Epithelial cell of proximal tubule (primary cell): ENCODE measurements around the gene CAMTA1. TPM values are rescaled to one million over a fixed set of nuclear protein-coding genes. Genes with fewer than 3 reads are reported as not detected.

Experiments
- DNase-seq: peaks from one replicate; pipeline ENCODE4 v3.0.0-alpha.2; 2011; ENCODE audit warnings: low read depth
- H3K4me3 ChIP-seq: 2 replicates; pipeline ENCODE4 v1.5.1; 2011; ENCODE audit warnings: low read depth, mild to moderate bottlenecking, low read length
- total RNA-seq: library from RNA; depleted of rRNA; stranded (reverse); fragments of >200 nt; gene quantifications from 2 replicates; pipeline ENCODE4 v1.2.3, GENCODE V29; 2015
- TF ChIP-seq, protein P1 (sequence below): conservative IDR thresholded peaks from 2 replicates; pipeline ENCODE4 v1.5.1; 2012; ENCODE audit warnings: low read depth, mild to moderate bottlenecking, low read length

CAMTA1 gene
- total RNA-seq, 1 donor from 2014 or later, result 79.2 TPM

DNA sequence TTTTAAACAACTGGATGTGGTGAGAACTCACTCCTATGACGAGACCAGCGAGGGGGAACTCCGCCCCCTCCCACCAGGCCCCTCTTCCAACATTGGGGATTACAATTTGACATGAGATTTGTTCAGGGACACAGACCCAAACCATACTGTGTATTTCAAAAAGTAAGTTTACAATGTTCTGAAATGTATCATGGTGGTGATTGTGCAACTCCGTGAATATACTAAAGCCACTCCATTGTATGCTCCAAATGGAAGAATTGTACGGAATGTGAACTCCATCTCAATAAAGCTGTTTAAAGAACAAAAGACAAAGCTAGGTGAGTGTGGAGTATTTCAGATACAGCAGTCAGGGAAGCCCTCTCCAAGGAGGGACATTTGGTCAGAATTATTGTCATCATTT, 553.8 kb downstream of the CAMTA1 start:
- no peak overlapping the region for H3K4me3 ChIP-seq
- TF ChIP-seq, protein P1, sequence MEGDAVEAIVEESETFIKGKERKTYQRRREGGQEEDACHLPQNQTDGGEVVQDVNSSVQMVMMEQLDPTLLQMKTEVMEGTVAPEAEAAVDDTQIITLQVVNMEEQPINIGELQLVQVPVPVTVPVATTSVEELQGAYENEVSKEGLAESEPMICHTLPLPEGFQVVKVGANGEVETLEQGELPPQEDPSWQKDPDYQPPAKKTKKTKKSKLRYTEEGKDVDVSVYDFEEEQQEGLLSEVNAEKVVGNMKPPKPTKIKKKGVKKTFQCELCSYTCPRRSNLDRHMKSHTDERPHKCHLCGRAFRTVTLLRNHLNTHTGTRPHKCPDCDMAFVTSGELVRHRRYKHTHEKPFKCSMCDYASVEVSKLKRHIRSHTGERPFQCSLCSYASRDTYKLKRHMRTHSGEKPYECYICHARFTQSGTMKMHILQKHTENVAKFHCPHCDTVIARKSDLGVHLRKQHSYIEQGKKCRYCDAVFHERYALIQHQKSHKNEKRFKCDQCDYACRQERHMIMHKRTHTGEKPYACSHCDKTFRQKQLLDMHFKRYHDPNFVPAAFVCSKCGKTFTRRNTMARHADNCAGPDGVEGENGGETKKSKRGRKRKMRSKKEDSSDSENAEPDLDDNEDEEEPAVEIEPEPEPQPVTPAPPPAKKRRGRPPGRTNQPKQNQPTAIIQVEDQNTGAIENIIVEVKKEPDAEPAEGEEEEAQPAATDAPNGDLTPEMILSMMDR, result no peak
- no peak for DNase-seq

DNA sequence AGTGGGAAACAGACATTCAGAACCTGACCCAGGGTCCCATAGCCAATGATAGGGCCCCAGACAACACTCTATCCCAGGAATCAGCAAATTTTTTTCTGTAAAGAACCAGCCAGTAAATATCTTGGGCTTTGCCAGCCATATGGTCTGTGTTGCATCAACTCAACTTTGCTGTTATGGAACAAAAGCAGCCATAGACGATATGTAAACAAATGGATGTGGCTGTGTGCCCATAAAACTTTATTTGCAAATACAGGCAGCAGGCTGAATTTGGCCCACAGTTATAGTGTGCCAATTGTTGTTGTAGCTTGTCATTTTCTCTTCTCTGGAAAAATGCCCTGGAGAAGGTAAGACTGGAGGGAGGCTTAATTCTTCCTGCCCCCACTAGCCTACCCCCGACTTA, 554.7 kb downstream of the CAMTA1 start:
- DNase-seq, result no peak
- TF ChIP-seq, protein P1, result no peak

DNA sequence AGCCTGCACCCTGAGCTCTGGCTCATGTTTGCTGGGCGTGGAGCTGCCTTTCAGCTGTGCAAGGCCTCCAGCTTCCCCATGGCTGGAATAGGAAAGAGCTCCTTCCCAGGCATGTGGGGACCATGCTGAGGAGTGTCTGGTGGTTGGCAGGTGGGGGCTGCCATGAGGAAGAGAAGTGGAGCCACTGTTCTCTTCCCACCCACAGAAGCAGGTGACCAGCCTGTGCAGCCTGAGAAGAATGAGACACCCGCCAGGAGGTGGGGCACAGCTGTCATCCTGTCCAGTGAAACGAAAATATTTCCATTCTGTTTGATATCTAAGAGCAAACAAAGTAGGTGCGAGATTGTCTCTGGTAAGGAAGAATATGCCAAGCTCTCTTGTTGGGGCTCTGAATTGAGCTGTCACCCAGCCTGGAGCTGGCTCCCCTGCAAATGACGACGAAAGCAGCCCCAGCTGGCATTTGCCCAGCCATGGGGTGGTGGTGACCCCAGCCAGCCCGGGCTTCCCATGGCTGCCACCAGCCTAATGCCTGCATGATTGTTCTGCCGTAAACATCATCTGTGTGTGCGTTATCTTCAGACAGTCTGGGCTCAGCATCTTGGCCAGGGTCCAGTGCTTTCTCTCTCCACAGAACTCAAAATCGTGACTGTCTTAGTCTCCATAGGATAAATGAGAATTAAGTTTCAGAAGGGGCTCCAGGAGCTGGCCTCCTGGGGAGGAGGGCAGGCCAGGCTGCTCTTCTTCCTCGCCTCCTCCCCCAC, 556.1 kb downstream of the CAMTA1 start:
- no peak for DNase-seq
- H3K4me3 ChIP-seq, result no peak overlapping the region
- TF ChIP-seq, protein P1, result no peak

More for the DNA sequence above, 554.7 kb downstream of the CAMTA1 start:
- no peak overlapping the region for H3K4me3 ChIP-seq

DNA sequence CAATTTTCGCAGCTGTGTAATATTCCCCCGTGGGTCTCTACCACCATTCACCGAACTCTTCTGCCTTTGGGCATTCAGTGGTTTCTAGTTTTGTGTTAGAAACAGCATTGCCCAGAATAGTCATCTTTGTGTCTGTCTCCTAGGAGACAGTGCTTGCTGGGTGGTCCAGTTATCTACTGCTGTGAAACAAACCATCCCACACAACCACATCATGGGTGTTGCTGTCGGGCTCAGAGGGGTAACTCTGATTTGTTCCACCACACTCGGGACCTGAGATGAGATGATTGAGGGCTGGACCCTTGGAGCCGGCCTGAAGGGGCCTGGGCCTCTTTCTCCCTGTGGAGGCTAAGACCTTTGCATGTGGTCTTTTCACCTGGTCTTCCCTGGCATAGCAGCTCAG, 558.6 kb downstream of the CAMTA1 start:
- TF ChIP-seq, protein P1, result no peak
- DNase-seq, result no peak
- H3K4me3 ChIP-seq, result no peak overlapping the region

DNA sequence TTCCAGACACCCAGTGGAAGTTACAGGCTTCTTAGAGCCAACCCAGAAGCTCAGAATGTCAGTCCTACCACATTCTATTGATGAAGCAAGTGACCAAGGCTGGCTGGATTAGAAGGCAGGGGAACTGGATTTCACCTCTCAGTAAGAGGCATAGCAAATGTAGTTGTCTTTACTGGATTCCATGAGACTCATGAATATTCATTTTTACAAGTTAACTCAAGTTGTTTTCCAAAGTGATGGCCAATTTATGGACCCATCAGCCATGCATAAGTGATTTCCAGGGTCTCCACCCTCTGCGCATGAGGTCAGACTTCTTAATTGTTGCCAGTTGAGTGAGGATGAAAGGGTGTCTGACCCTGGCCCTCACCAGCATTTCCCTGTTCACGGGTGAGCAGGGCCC, 559.0 kb downstream of the CAMTA1 start:
- TF ChIP-seq, protein P1, result no peak

DNA sequence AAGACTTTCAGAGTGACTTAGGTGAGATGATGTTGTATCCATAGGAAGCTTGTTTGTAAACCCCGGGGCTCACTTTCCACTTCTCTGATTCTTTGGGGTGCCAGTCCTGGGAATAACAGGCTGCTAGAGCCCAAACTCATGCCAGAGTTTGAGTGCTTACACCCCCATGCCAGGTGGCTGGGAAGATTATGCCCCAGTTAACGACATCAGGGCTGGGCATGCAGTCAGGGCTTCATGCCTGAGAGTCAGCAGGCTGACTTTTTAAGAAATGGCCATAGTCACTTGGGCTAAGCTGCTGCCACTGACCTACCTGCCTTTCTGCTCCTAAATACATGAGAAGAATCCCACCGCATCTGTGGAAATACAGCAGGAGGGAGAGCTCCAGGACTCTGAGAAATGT, 560.3 kb downstream of the CAMTA1 start:
- TF ChIP-seq, protein P1, result no peak

More for the DNA sequence above, 559.0 kb downstream of the CAMTA1 start:
- no peak for DNase-seq
- no peak overlapping the region for H3K4me3 ChIP-seq

DNA sequence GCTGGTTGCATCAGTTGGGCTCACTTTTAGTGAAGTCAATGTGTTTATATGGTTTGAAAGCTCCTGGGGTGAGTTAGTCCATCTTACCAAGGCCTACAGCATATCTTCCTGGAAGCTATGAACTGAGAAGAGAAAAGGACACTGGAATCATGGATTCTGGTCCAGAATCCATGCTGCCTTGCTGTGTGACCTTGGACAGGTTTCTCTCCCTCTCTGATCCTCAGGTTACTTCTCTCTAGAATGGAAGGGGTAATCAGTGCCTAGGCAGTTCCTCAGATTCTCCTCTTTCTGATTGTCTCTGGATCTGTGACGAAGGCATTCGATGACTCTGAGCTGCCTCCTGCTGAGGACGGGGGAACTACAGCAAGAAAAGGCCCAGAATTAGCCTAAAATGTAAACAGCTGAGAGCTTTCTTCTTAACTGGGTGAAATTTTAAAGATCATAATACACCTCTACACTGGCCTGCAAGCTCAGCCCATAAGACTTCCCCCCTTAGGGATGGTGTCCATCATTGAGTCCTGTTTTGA, 560.9 kb downstream of the CAMTA1 start:
- no peak for DNase-seq
- H3K4me3 ChIP-seq, result no peak overlapping the region
- TF ChIP-seq, protein P1, result no peak

More for the DNA sequence above, 560.3 kb downstream of the CAMTA1 start:
- no peak for DNase-seq
- H3K4me3 ChIP-seq, result no peak overlapping the region
